GM19463 (cell line): ENCODE measurements around the gene MLLT6.

Experiments
- ATAC-seq: cut with Tn5 transposase; IDR thresholded peaks from one replicate; pipeline ENCODE4 v1.9.1; 2021; ENCODE audit warnings: mild to moderate bottlenecking, moderate library complexity; ENCODE audit not compliant: unreplicated experiment

MLLT6 gene

GRCh38 chr17:38704606-38705522, at the start of gene MLLT6:
TSS of gene MLLT6 (plus strand) at chr17:38705273. CDS start at chr17:38705633, 360 bp downstream.
- ATAC-seq: no peak

DNA sequence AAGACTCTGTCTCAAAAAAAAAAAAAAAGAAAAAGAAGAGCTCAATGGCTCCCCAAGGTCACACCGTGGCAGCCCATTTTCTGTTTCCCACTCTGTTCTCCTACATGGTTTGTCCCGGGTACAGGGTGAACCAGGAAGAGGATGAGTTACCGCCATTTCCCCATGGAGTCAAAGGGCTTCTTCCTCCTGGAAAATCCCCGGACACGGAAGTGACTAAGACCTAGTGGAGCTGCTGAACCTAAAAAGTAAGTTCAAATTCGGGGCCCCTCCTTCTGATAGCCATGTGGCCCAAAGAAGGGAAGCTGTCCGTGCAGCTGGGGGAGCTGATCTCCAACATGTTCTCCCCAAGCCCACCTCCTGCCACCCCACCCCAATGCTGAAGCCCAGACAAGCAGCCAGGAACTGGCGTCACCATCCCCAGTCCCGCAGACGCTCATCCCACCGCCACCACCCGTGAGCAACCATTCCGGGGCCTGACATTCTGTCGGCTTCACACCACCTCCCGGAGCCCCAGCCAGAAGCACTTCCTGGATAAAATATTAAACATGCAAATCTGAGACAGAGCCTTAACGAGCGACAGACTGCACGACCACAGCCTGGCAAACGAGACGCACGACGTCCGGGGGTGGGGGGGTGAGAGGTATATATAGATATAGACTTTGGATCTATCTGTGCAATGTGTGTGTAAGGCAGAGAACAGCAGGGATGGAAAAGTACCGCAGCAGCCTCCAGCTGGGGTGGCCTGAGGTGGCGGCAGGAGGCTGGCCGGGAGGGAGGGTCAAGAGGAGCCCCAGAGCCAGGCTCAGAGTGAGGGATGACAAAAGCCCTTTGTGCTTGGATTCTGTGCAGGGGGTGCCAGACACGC, 47.9 kb upstream of the MLLT6 start:
- no peak for ATAC-seq

- ATAC-seq: no peak
These were observed 47.0 kb upstream of the MLLT6 start for GRCh38 chr17:38657824-38658740.

DNA sequence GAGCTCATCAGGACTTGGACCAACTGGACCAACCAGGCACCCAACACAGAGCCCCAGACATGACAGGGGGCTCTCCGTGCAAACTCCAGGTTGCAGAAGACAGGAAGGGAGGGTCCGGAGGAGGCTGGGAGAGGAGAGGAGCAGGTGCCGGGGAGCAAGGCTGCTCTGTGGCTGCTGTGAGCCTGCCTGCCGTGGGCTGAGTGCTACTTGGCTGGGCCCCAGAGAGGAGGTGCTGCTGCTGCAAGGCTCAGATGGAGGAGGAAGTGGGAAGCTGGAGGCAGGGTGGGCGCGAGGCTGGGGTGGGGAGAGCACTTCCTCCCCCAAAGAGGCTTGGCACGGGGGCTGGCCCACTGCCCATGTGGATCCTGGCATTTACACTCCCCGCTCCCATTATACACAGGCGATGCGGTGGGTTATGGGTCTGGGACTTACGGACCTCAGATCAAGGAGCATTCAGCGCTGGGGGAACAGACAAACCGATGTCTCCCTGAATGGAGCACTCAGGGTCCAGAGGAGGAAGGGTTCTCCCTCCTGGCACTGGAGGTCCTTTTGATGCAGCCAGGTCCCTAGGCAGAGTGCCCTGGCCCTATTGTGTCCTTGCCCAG, 46.2 kb upstream of the MLLT6 start:
- no peak for ATAC-seq

- ATAC-seq: no peak
These were observed 45.7 kb upstream of the MLLT6 start for GRCh38 chr17:38659415-38659814.

DNA sequence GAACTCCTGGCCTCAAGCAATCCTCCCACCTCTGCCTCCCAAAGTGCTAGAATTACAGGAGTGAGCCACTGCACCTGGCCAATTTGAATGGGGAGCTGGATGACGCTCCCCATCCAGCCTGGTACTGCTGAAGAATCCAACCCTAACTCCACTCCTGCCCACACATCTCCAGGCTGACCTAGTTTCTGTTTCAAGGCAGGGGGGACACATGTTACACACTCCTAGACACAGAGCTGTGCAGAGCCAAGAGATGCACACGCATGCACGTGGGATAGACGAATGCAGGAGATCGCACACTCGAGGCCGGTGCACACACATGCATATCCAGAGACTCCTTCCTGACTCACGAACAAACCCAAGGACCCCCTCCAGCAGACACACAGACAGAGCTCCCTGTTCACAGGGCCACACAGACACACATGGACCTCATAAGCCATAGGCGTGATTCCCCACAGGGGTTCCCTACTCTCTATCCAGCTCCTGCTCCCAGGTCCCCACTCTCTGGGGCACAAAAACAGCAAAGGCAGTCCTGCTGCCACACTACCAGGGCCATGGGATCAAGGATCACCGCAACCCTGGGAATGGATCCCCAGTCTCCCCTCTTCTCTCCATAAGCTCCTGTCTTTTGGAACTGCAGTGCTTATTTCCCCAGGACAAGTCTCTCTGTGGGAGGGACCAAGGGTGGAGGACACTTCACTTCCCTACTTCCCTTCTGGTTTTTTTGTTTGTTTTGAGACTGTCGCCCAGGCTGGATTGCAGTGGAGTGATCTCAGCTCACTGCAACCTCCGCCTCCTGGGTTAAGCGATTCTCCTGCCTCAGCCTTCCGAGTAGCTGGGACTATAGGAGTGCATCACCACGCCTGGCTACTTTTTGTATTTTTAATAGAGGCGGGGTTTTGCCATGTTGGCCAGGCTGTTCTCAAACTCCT, 44.7 kb upstream of the MLLT6 start:
- no peak for ATAC-seq

DNA sequence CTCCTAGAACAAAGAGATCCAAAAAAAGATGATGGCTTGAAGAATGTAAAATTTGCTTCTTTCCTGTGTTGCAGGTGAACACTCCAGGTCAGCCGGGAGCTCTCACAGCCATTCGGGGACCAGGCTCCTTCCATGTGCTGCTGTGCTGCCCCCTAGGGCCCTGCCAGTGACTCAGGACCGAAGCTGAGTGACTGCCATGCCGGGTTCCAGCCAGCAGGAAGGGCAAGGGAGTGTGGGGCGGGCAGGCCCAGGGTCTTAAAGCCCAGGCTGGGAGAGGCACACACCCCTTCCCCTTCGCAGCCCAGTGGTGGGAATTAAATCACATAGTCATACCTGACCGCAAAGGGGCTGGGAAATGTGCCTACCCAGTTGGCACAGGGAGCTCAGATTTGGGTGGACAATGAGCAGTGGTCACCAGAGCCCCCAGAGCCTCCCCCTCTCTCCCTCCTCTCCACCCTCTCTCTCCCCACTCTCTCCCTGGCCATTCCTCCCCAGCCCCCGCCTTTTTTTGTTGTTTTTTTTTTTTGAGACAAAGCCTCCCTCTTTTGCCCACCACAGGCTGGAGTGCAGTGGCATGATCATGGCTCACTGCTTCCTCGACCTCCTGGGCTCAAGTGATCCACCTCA, 41.8 kb upstream of the MLLT6 start:
- no peak for ATAC-seq

- no peak for ATAC-seq
These were observed 41.0 kb upstream of the MLLT6 start for GRCh38 chr17:38663964-38664644.

DNA sequence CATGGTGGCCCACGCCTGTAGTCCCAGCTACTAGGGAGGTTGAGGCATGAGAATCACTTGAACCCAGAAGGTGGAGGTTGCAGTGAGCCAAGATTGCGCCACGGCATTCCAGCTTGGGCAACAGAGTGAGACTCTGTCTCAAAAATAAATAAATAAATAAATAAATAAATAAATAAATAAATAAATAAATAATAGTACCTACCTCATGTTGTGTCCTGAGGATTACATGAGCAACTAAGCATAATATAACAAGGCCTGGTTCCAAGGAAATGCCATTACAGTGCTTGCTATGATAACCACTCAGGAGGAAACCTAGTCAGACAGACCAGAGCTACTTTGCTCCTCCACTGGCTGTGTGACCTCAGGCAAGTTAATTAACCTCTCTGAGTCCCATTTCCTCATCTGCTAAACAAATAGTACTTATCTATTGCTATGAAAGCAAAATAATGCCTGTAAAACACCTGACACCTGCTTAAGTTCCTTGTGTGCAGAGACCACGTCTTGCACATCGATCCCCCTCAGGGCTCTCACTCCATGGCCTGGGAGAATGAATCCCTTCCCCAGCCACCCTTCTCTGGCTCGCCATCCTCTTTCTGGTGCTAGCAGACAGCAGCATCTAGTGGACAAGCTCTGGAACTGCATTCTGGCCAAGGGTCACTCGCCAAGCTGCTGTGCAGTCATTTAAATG, 37.8 kb upstream of the MLLT6 start:
- ATAC-seq: no peak

GRCh38 chr17:38667787-38668122, 37.3 kb upstream of the MLLT6 start:
- ATAC-seq: no peak

DNA sequence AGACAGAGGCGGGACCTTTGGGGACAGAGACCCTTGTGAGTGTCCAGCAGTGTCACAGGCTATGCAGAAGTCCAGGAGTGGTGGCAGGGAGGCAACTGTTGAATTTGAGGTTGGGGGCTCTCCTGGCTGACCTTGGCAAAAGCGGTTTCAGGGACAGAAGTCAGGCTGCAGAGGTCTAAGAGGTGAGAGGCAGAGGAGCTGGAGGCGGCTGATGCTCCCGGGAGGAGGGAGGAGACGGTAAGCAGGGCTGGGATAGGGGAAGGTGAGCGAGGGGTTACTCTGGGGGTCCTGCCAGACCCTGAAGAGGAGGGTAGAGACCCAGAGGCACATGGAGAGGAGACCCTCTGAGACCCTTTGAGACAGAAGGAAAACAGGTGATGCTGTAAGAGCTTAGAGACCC, 35.6 kb upstream of the MLLT6 start:
- no peak for ATAC-seq

GRCh38 chr17:38671939-38672720, 32.9 kb upstream of the MLLT6 start:
- no peak for ATAC-seq

DNA sequence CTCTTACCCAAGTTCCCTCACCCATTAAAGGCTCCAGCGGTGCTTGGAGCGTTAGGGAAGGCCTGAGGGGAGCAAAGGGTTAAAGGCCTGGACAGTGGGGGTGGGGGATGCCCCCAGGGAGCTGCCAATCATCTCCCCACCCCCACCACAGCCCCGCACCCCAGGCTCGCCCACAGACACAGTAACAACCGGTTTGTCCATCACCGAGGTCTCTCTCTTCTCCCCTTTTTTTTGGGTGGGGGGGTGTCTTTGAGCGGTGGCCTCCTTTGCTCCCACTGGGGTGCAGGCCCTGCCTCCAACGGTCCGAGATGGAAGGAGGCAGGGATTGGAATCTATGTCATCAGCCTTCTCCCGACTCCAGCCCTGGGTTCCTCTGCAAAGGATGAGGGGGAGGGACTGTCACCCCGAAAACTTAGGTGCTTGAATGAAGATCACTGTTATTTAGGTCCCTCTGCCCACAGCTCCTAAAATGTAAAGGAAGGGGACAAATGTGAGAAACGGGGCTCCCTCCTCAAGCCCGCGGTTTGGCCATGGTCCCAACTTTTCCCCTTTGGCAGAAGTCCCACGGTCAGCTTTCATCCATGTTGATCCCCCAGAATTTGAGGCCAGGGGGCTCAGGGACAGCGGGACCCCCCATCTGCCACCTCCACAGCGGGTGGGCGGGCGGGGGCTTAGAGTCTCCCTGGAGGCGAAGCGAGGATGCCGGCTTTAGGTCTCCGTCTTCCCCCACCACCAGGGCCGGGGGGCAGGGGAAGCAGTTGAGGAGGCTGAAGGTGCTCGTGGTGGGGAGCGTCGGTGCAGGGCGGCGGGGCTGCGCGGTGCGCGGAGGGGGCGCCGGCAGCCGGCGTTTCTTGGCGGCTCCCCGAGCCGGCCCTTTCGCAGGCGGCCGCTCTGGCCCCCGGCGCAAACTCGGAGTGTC, 32.0 kb upstream of the MLLT6 start:
- no peak for ATAC-seq

GRCh38 chr17:38673707-38674013, 31.4 kb upstream of the MLLT6 start:
- no peak for ATAC-seq

DNA sequence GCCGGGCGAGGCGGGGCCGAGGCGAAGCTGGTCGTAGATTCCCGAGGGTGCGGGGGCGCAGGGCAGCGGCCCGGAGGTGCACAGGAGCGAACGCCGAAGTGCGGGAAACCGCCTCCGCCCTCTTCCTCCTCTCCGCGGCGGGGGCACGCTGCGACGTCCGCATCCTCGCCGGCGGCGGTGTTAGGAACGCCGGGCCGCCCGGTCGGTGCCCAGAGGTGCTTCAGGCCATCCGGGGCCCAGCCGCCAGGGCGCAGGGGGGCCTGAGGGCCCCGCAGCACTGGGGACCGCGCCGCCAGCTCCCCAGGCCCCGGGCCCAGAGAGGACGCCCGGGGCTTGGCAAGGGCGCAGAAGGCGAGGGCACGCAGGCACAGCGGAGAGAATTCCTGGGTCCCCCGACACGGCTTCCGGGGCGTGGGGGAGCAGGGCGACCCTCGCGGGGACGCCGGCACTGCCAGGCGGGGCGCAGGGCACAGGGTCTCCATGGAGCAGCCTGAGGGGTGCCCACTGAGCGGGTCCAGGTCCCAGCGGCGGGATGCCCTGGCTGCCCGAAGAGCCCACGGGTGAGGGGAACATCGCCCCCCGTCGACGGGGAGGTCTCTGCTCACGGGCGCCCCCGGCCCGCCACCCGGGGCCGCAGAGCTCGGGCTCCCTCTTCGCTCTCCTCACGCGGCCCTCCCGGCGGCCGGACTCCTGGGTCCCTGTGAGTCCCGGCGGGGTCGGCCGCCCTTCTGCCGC, 30.9 kb upstream of the MLLT6 start:
- peak; percentile 14 for ATAC-seq
